ENCODE results near the gene CUL5. TPM values are rescaled to one million over a fixed set of nuclear protein-coding genes. Genes with fewer than 3 reads are reported as not detected.
A peak's percentile ranks its signal among the peaks of the same experiment; 100 is the strongest.

The CUL5 gene
- total and polyA plus RNA-seq, 5 donors from 2014 or later = 24.9 to 53.1 (median 36.1) TPM

GRCh38 chr11:107988397-107989158, 20.1 kb upstream of the CUL5 start:
- Histone ChIP-seq H3K4me1 (ENCODE audit: control insufficient read depth, insufficient read depth, low read length, poor library complexity, severe bottlenecking) (no peaks in the 10 kb centered on the region), H3K27me3 (ENCODE audit: control insufficient read depth, insufficient read depth, low read length) (peaks cover 2% of the 10 kb centered on the region), H3K4me3 (ENCODE audit: low read depth, low read length) (no peak overlapping the region), H3K27ac (ENCODE audit: insufficient read depth, low read length, poor library complexity, severe bottlenecking) (no peak overlapping the region), H3K36me3 (ENCODE audit: control insufficient read depth, insufficient read depth, low read length) (no peaks in the 10 kb centered on the region), H3K9me3 (ENCODE audit: control insufficient read depth in 2 of 2, low read length in 2 of 2) (no peaks in the 10 kb centered on the region)
- no peak for DNase-seq
- Mint-ChIP-seq H3K4me3 (no peak overlapping the region), H3K9me3 (peaks cover 0 to 2% (median 0%) of the 10 kb centered on the region in 7 donors), H3K27ac (no peak overlapping the region), H3K4me1 (no peaks in the 10 kb centered on the region), H3K27me3 (peaks cover 13% of the 10 kb centered on the region), H3K36me3 (no peaks in the 10 kb centered on the region)
- ATAC-seq (ENCODE audit: low read depth in 2 of 2) = peak in 1 of 2 donors; percentile 20

GRCh38 chr11:107991868-107992414, 16.8 kb upstream of the CUL5 start:
- Mint-ChIP-seq H3K4me1 (no peaks in the 10 kb centered on the region), H3K9me3 (peaks cover 0 to 2% (median 0%) of the 10 kb centered on the region in 7 donors), H3K27me3 (peaks cover 37% of the 10 kb centered on the region), H3K4me3 (peak overlapping the region in 1 of 4 donors; percentile 51), H3K36me3 (no peaks in the 10 kb centered on the region), H3K27ac (no peak overlapping the region)
- Histone ChIP-seq H3K4me3 (ENCODE audit: low read depth, low read length) (no peak overlapping the region), H3K9me3 (ENCODE audit: control insufficient read depth in 2 of 2, low read length in 2 of 2) (no peaks in the 10 kb centered on the region), H3K4me1 (ENCODE audit: control insufficient read depth, insufficient read depth, low read length, poor library complexity, severe bottlenecking) (no peaks in the 10 kb centered on the region), H3K36me3 (ENCODE audit: control insufficient read depth, insufficient read depth, low read length) (no peaks in the 10 kb centered on the region), H3K27ac (ENCODE audit: insufficient read depth, low read length, poor library complexity, severe bottlenecking) (no peak overlapping the region), H3K27me3 (ENCODE audit: control insufficient read depth, insufficient read depth, low read length) (peaks cover 2% of the 10 kb centered on the region)
- no peak for DNase-seq
- no peak for ATAC-seq (ENCODE audit: low read depth in 2 of 2)

- no peaks in the 10 kb centered on the region for H3K9me3 ChIP-seq (ENCODE audit: control insufficient read depth in 2 of 2, low read length in 2 of 2)
- no peaks in the 10 kb centered on the region for H3K27me3 ChIP-seq (ENCODE audit: control insufficient read depth, insufficient read depth, low read length)
- H3K4me3 ChIP-seq (ENCODE audit: low read depth, low read length) = no peak overlapping the region
- H3K36me3 ChIP-seq (ENCODE audit: control insufficient read depth, insufficient read depth, low read length) = no peaks in the 10 kb centered on the region
- no peak for ATAC-seq (ENCODE audit: low read depth in 2 of 2)
- H3K27me3 Mint-ChIP-seq = peaks cover 53% of the 10 kb centered on the region
- peaks cover 0 to 6% (median 0%) of the 10 kb centered on the region in 4 donors for H3K4me1 Mint-ChIP-seq
- H3K36me3 Mint-ChIP-seq = no peaks in the 10 kb centered on the region
- no peak overlapping the region for H3K27ac ChIP-seq (ENCODE audit: insufficient read depth, low read length, poor library complexity, severe bottlenecking)
- peaks cover 0 to 1% (median 0%) of the 10 kb centered on the region in 7 donors for H3K9me3 Mint-ChIP-seq
- no peak overlapping the region for H3K4me3 Mint-ChIP-seq
- H3K4me1 ChIP-seq (ENCODE audit: control insufficient read depth, insufficient read depth, low read length, poor library complexity, severe bottlenecking) = no peaks in the 10 kb centered on the region
- no peak overlapping the region for H3K27ac Mint-ChIP-seq
- no peak for DNase-seq
Measured at GRCh38 chr11:107996006-107996776, 12.5 kb upstream of the CUL5 start.

- Histone ChIP-seq H3K9me3 (ENCODE audit: control insufficient read depth in 2 of 2, low read length in 2 of 2) (no peaks in the 10 kb centered on the region), H3K4me1 (ENCODE audit: control insufficient read depth, insufficient read depth, low read length, poor library complexity, severe bottlenecking) (no peaks in the 10 kb centered on the region), H3K27me3 (ENCODE audit: control insufficient read depth, insufficient read depth, low read length) (no peaks in the 10 kb centered on the region), H3K4me3 (ENCODE audit: low read depth, low read length) (no peak overlapping the region), H3K36me3 (ENCODE audit: control insufficient read depth, insufficient read depth, low read length) (no peaks in the 10 kb centered on the region), H3K27ac (ENCODE audit: insufficient read depth, low read length, poor library complexity, severe bottlenecking) (no peak overlapping the region)
- no peak overlapping the region for H3K4me3 Mint-ChIP-seq
- no peak overlapping the region for H3K27ac Mint-ChIP-seq
- DNase-seq (no peak), ATAC-seq (ENCODE audit: low read depth in 2 of 2) (no peak)
- no peaks in the 10 kb centered on the region for H3K36me3 Mint-ChIP-seq
- peaks cover 0 to 1% (median 0%) of the 10 kb centered on the region in 7 donors for H3K9me3 Mint-ChIP-seq
- H3K4me1 Mint-ChIP-seq = peaks cover 0 to 6% (median 0%) of the 10 kb centered on the region in 4 donors
- peaks cover 58% of the 10 kb centered on the region for H3K27me3 Mint-ChIP-seq
Measured at GRCh38 chr11:107998761-107999160, 9.9 kb upstream of the CUL5 start.

- DNase-seq = peak in 2 of 3 donors; percentile 26 to 58
- Histone ChIP-seq H3K4me3 (ENCODE audit: low read depth, low read length) (no peak overlapping the region), H3K27me3 (ENCODE audit: control insufficient read depth, insufficient read depth, low read length) (no peaks in the 10 kb centered on the region), H3K27ac (ENCODE audit: insufficient read depth, low read length, poor library complexity, severe bottlenecking) (no peak overlapping the region), H3K36me3 (ENCODE audit: control insufficient read depth, insufficient read depth, low read length) (no peaks in the 10 kb centered on the region), H3K4me1 (ENCODE audit: control insufficient read depth, insufficient read depth, low read length, poor library complexity, severe bottlenecking) (no peaks in the 10 kb centered on the region), H3K9me3 (ENCODE audit: control insufficient read depth in 2 of 2, low read length in 2 of 2) (no peaks in the 10 kb centered on the region)
- Mint-ChIP-seq H3K27ac (no peak overlapping the region), H3K36me3 (no peaks in the 10 kb centered on the region), H3K27me3 (peaks cover 50% of the 10 kb centered on the region), H3K4me3 (peak overlapping the region in 1 of 4 donors; percentile 83), H3K4me1 (peaks cover 0 to 6% (median 0%) of the 10 kb centered on the region in 4 donors), H3K9me3 (peaks cover 0 to 1% (median 0%) of the 10 kb centered on the region in 7 donors)
- peak; percentile 43 to 80 for ATAC-seq (ENCODE audit: low read depth in 2 of 2)
Measured at GRCh38 chr11:107999759-108000455, 8.8 kb upstream of the CUL5 start.

- Histone ChIP-seq H3K27ac (ENCODE audit: insufficient read depth, low read length, poor library complexity, severe bottlenecking) (no peak overlapping the region), H3K27me3 (ENCODE audit: control insufficient read depth, insufficient read depth, low read length) (no peaks in the 10 kb centered on the region), H3K4me1 (ENCODE audit: control insufficient read depth, insufficient read depth, low read length, poor library complexity, severe bottlenecking) (no peaks in the 10 kb centered on the region), H3K36me3 (ENCODE audit: control insufficient read depth, insufficient read depth, low read length) (no peaks in the 10 kb centered on the region), H3K9me3 (ENCODE audit: control insufficient read depth in 2 of 2, low read length in 2 of 2) (no peaks in the 10 kb centered on the region), H3K4me3 (ENCODE audit: low read depth, low read length) (no peak overlapping the region)
- Mint-ChIP-seq H3K9me3 (peaks cover 0 to 1% (median 0%) of the 10 kb centered on the region in 7 donors), H3K4me1 (peaks cover 0 to 6% (median 0%) of the 10 kb centered on the region in 4 donors), H3K4me3 (no peak overlapping the region), H3K27me3 (peaks cover 33% of the 10 kb centered on the region), H3K27ac (no peak overlapping the region), H3K36me3 (no peaks in the 10 kb centered on the region)
- DNase-seq (no peak), ATAC-seq (ENCODE audit: low read depth in 2 of 2) (no peak)
Measured at GRCh38 chr11:108002476-108002875, 6.2 kb upstream of the CUL5 start.

GRCh38 chr11:108003623-108004022, 5.1 kb upstream of the CUL5 start:
- H3K27ac ChIP-seq (ENCODE audit: insufficient read depth, low read length, poor library complexity, severe bottlenecking) = no peak overlapping the region
- H3K9me3 Mint-ChIP-seq = no peaks in the 10 kb centered on the region
- no peaks in the 10 kb centered on the region for H3K4me1 ChIP-seq (ENCODE audit: control insufficient read depth, insufficient read depth, low read length, poor library complexity, severe bottlenecking)
- H3K27ac Mint-ChIP-seq = no peak overlapping the region
- H3K4me1 Mint-ChIP-seq = peaks cover 0 to 9% (median 4%) of the 10 kb centered on the region in 4 donors
- H3K4me3 Mint-ChIP-seq = no peak overlapping the region
- DNase-seq (no peak), ATAC-seq (ENCODE audit: low read depth in 2 of 2) (no peak)
- peaks cover 28% of the 10 kb centered on the region for H3K27me3 Mint-ChIP-seq
- H3K4me3 ChIP-seq (ENCODE audit: low read depth, low read length) = no peak overlapping the region
- H3K27me3 ChIP-seq (ENCODE audit: control insufficient read depth, insufficient read depth, low read length) = no peaks in the 10 kb centered on the region
- no peaks in the 10 kb centered on the region for H3K36me3 ChIP-seq (ENCODE audit: control insufficient read depth, insufficient read depth, low read length)
- H3K36me3 Mint-ChIP-seq = no peaks in the 10 kb centered on the region
- H3K9me3 ChIP-seq (ENCODE audit: control insufficient read depth in 2 of 2, low read length in 2 of 2) = no peaks in the 10 kb centered on the region
